HG02870 (cell line): ENCODE data around the gene TMBIM1.
"Not testable (repeated sequence)": the region's sequence is repeated elsewhere in the genome, so short reads cannot be mapped to it uniquely, and the experiment has no call there.

Experiments used
- ATAC-seq: cut with Tn5 transposase; IDR thresholded peaks from one replicate; pipeline ENCODE4 v1.9.1; 2021; ENCODE audit warnings: mild to moderate bottlenecking, moderate library complexity; ENCODE audit not compliant: unreplicated experiment

TMBIM1 gene

GRCh38 chr2:218319813-218320365 lies 27.6 kb upstream of the TMBIM1 start:
- no peak for ATAC-seq

- ATAC-seq, result no peak
Measured at GRCh38 chr2:218318241-218318640, 25.9 kb upstream of the TMBIM1 start.

DNA sequence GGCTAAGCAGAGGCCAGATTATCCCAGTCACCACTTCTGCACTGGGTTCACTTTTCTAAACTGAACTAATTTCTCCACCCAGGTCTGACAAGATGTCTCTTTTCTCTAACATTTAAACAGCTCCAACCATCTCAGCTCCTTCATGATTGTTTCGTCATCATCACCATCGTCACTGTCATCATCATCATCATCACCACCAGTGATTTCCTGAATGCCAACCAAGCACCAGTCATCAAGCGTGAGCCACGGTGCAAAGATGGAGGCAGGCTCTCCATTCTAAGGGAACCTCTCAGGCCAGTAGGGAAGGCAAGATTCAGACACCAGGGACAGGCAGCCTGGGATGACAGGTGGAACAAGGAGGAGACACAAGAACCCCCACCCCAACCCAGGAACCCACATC lies 25.5 kb upstream of the TMBIM1 start:
- ATAC-seq, result no peak

GRCh38 chr2:218317303-218317630 lies 25.0 kb upstream of the TMBIM1 start:
- no peak for ATAC-seq

DNA sequence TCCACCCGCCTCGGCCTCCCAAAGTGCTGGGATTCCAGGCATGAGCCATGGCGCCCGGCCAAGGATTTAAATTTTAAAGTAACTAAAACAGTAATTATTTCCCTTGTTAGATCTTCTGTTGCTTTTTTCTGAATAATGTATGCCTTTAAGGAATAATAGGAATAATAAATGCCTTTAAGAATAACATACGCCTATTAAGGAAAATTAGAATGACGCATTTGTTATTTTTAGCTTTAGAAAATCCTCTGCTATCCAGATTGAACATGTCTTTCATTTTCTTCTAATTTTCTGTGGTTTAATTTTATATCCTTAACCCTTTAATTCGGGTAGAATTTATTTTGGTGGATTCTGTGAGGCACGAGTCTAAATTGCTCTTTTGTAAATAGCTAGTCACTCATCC lies 23.1 kb upstream of the TMBIM1 start:
- ATAC-seq, result no peak

- not testable (repeated sequence) for ATAC-seq
Measured at GRCh38 chr2:218314764-218315163, 22.5 kb upstream of the TMBIM1 start.

- ATAC-seq, result no peak
Measured at GRCh38 chr2:218313356-218313755, 21.1 kb upstream of the TMBIM1 start.

DNA sequence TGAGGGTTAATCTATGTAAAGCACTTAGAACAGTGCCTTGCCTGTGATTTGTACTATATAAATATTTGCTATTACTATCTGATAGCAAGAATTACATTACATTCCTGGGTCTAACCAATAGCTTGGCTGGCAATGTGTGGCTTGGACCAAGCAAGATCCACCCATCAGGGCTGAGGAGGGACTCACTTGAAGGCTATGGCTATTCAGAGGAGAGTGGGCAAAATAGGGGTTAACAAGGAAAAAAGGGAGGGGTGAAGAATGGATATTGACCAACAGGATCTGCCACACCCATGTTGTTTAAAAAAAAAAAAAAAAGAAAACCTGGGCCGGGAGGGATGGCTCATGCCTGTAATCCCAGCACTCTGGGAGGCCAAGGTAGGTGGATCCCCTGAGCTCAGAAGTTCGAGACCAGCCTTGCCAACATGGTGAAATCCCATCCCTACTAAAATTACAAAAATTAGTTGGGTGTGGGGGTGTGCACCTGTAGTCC lies 20.0 kb upstream of the TMBIM1 start:
- ATAC-seq, result no peak

DNA sequence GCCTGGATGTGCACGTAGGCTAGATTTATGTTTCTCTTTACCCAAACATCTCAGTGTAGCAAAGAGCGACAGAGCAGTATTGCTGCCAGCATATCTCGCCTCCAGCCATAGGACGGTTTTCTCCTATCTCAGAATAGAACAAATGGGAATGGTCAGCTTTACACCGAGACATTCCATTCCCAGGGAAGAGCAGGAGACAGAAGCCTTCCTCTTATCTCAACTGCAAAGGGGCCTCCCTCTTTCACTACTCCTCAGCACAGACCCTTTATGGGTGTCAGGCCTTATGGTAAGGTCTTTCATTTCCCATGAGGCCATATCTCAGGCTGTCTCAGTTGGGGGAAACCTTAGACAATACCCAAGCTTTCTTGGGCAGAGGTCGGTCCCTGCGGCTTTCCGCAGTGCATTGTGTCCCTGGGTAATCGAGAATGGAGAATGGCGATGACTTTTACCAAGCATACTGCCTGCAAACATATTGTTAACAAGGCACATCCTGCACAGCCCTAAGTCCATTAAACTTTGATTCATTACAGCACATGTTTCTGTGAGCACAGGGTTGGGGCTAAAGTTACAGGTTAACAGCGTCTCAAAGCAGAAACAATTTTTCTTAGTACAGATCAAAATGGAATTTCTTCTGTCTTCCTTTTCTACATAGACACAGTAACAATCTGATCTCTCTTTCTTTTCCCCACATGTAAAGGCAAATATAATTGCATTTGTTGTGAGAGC lies 19.4 kb upstream of the TMBIM1 start:
- not testable (repeated sequence) for ATAC-seq

DNA sequence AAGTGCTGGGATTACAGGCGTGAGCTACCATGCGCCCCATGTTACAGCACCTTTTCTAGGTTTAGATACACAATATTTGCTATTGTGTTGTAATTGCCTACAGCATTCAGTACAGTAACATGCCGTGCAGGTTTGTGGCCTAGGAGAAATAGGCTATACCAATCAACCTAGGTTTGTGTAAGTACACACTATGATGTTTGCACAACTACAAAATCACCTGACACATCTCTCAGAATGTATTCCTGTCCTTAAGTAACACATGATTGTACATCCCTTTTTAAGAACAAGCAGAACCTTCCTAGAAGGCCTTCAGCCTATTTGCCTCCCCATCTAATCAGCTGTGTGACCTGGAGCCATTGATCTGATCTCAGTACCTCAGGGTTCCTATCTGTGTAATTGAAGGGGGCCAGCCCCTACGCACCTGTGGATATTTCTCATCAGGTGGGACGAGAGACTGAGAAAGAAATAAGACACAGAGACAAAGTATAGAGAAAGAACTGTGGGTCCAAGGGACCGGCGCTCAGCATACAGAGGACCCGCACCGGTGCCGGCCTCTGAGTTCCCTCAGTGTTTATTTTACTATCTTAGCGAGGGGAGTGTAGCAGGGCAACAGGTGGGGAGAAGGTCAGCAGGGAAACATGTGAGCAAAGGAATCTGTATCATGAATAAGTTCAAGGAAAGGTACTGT lies 18.7 kb upstream of the TMBIM1 start:
- no peak for ATAC-seq

DNA sequence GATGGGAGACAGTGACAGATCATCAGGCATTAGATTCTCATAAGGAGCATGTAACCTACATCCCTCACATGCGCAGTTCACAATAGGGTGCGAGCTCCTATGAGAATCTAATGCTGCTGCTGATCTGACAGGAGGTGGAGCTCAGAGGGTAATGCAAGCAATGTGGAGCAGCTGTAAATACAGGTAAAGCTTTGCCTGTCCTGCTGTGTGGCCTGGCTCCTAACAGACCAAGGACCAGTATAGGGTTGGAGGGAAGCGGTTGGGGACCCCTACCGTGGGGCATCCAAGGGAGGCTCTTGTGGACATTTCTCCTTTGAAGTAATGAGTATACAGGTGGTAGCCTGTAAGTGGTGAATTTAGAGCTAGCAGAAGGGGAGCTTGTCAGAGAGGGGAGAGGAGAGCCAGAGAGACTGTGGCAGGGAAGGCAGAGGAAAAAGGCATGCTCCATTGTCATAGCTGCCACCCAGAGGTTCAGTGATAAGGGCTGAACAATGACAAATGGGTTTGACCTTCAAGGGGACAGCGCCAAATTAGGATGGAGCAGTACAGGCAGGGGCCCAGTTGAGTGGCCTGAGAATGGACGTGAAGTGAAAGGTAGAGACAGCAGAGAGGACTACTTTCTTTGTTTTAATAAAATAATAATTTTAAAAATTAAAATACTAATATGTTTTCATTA lies 15.2 kb upstream of the TMBIM1 start:
- ATAC-seq, result no peak

GRCh38 chr2:218306184-218306920 lies 14.0 kb upstream of the TMBIM1 start:
- ATAC-seq, result no peak

DNA sequence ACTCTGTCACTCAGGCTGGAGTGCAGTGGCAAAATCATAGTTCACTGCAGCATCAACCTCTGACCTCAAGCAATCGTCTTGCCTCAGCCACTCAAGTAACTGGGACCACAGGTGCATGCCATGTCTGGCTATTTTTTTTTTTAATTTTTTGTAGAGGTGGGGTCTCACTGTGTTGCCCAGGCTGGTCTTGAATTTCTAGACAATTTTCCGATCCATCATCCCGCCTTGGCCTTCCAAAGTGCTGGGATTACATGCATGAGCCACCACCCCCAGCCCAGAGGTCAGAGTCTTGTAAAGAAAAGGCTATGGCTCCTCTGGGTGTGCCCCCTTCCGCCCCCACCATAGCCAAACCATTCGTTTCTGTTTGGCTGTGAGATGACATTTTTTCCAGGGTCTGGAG lies 13.1 kb upstream of the TMBIM1 start:
- ATAC-seq, result no peak

DNA sequence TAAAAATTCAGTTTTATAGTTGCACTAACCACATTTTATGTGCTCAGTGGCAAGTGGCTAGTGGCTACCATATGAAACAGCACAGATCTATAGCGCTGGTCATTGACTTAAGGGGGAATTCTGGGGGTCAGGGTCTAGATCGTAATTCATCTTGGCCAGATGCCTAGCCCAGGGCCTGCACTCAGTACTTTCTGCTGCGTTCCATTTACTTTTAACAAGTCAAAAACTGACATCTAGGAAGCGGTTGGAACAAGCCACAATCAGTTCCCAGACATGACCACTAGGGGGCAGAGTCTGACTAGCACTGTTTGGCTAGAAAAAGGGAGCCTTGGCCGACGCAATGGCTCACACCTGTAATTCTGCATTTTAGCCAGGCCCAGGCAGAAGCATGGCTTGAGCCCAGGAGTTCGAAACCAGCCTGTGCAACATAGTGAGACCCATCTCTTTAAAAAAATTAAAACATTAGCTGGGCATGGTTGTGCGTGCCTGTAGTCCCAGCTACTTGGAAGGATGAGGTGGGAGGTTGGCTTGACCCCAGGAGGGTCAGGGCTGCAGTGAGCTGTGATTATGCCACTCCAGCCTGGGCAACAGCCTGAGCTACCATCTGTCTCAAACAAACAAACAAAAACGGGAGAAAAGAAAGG lies 9.0 kb upstream of the TMBIM1 start:
- ATAC-seq, result no peak

GRCh38 chr2:218300141-218300540 lies 7.8 kb upstream of the TMBIM1 start:
- no peak for ATAC-seq

- no peak for ATAC-seq
Measured at GRCh38 chr2:218298314-218298875, 6.1 kb upstream of the TMBIM1 start.

DNA sequence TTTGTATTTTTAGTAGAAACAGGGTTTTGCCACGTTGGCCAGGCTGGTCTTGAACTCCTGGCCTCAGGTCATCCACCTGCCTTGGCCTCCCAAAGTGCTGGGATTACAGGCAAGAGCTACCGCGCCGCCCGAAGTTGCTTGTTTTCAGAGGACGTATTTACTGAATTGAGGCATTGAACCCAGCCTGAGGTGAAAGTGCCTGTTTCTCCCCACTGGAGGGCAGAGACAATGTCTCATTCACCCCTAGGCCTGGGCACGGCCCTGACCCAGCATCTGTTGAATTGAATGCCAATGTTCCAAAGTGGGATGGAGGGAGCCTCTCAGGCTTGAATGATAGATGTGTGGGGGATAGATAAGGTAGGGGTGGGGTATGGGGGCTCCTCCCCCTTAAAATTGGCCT lies 4.5 kb upstream of the TMBIM1 start:
- no peak for ATAC-seq

- no peak for ATAC-seq
Measured at GRCh38 chr2:218296200-218296599, 3.9 kb upstream of the TMBIM1 start.

GRCh38 chr2:218295029-218295428 lies 2.7 kb upstream of the TMBIM1 start:
- no peak for ATAC-seq

- ATAC-seq, result no peak
Measured at GRCh38 chr2:218294430-218295022, 2.2 kb upstream of the TMBIM1 start.
